Thyroid gland (tissue), 4 donors: ENCODE data around the gene VPS18.

Experiments
- CTCF ChIP-seq, 6 experiments: fragments of 200-600 bp in 3 of 6; fragments of 450-650 bp in 3 of 6; sonication (generic) in 3 of 6; IDR thresholded peaks; one replicate each; pipeline ENCODE4 v1.5.1; 2016 to 2019; ENCODE audit warnings: antibody characterized with exemption in 6 of 6, mild to moderate bottlenecking in 2 of 6, inconsistent platforms in 1 of 6, moderate library complexity in 1 of 6
- POLR2A ChIP-seq, 2 donors: fragments of 450-650 bp; IDR thresholded peaks; one replicate each; pipeline ENCODE4 v1.6.1; 2017; ENCODE audit warnings: antibody characterized with exemption in 2 of 2, mild to moderate bottlenecking in 2 of 2, moderate library complexity in 1 of 2

GRCh38 chr15:40846841-40847222 is 47.4 kb upstream of the VPS18 start:
- TF ChIP-seq CTCF (IDR thresholded peaks at IDR 0.05) (no peak), POLR2A (IDR thresholded peaks at IDR 0.05) (no peak)
